ENCODE measurements around the gene KLHL29. TPM values are rescaled to one million over a fixed set of nuclear protein-coding genes. Genes with fewer than 3 reads are reported as not detected.

The KLHL29 gene
- total RNA-seq, 4 donors from 2014 or later: 2.2 to 3.3 (median 2.7) TPM

DNA sequence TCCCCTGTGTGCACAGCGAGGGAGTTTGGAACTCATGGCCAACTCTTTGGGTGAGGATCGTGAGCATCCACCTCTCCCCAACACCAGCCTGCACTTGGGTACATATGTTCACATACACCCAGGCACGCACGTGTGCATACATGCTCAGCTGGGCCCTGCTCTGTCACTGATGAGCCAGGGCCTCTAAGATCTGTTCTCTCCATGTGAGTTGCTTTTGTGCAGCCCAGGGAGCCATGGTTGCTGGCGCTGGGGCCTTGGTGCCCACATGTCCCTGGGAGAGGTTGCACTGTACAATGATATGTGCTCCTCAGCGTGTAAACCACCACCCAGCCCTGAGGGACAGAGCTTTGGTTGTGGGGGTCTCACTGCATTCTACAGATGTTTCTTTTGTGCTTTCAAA is 44.1 kb downstream of the KLHL29 start:
- Histone ChIP-seq H3K36me3 (no peaks in the 10 kb centered on the region), H3K4me1 (no peaks in the 10 kb centered on the region), H3K4me3 (replicated peaks in 1 of 3) (no peak overlapping the region), H3K27ac (no peak overlapping the region), H3K9me3 (no peaks in the 10 kb centered on the region), H3K27me3 (no peaks in the 10 kb centered on the region)
- WGBS, 2 donors: 95 to 100% methylated on average over 3 to 6 of the region's 6 CpGs
- no peak for TF ChIP-seq POLR2A (IDR thresholded peaks at IDR 0.05)
- TF ChIP-seq CTCF (IDR thresholded peaks at IDR 0.05): no peak
- intact Hi-C loops (cut with DNase I): no loop called here
- DNase-seq: no peak

DNA sequence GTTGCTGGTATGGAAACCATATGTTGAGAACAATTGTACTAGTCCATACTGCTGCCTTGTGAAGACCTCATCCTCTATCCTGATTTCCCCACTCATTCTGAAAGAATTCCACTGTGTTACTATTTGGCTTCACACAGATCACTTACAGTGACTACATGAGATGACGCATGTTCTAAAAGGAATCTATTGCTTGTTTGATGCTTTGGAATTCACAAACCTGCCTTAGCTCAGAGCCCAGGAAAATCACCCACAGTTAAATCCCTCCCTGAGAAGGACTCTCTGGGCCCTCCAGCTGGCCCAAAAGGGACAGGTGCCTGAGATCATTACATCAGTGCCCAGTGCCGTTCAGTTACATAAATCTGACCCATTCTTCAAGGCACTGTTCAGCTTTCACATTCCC is 45.3 kb downstream of the KLHL29 start:
- no peak for DNase-seq
- no peaks in the 10 kb centered on the region for H3K9me3 ChIP-seq
- 82 to 91% methylated on average over 2 of the region's 2 CpGs for WGBS, 2 donors

DNA sequence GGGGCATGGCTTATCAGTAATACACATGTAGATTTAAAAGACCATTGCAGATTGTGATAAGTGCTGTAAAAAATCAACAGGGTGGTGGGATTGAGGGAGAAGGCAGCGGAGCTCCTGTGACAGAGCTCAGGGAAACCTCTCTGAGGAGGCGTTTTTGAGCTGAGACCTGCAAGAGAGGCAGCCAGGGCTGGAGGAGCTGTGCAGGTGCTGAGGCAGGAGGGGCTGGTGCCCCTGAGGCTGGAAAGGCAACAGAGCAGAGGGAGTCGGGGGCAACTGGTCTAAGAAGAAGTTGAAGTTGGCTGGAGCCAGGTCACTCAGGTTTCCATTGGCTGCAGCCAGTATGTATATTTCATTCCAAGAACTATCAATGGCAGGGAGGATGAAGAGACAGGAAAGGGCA is 47.6 kb downstream of the KLHL29 start:
- Histone ChIP-seq H3K4me3 (replicated peaks in 1 of 3) (no peak overlapping the region), H3K9me3 (no peaks in the 10 kb centered on the region), H3K27ac (no peak overlapping the region), H3K27me3 (no peaks in the 10 kb centered on the region), H3K4me1 (no peaks in the 10 kb centered on the region), H3K36me3 (no peaks in the 10 kb centered on the region)
- no peak for DNase-seq
- intact Hi-C loops (cut with DNase I): no loop called here
- TF ChIP-seq POLR2A (IDR thresholded peaks at IDR 0.05) (no peak), CTCF (IDR thresholded peaks at IDR 0.05) (no peak)
- 64 to 72% methylated on average over 3 of the region's 3 CpGs for WGBS, 2 donors

More for the DNA sequence above, 45.3 kb downstream of the KLHL29 start:
- H3K27ac ChIP-seq: no peak overlapping the region
- TF ChIP-seq CTCF (IDR thresholded peaks at IDR 0.05) (no peak), POLR2A (IDR thresholded peaks at IDR 0.05) (no peak)
- no peaks in the 10 kb centered on the region for H3K36me3 ChIP-seq
- no peaks in the 10 kb centered on the region for H3K4me1 ChIP-seq
- intact Hi-C loops (cut with DNase I): no loop called here
- no peak overlapping the region for H3K4me3 ChIP-seq (replicated peaks in 1 of 3)
- no peaks in the 10 kb centered on the region for H3K27me3 ChIP-seq

DNA sequence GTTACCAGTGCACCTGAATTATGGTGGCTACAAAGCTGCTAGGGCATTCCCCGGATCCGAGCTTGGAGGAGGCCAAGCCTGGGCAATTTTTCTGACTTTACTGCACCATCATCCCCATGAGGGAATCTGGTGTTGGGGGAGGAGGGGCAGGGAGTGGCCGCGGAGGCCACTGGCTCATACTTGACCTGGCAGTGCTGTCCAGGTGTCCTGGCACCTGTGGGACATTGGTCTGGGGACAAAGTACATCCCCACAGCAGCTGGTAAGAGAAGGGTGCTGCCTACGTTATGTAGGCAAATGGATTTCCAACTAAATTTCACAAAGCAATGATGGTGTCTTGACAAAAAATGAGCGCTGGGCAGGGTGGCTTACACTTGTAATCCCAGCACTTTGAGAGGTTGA is 48.3 kb downstream of the KLHL29 start:
- H3K36me3 ChIP-seq: no peaks in the 10 kb centered on the region
- no peak for DNase-seq
- no peaks in the 10 kb centered on the region for H3K27me3 ChIP-seq
- no peak for TF ChIP-seq CTCF (IDR thresholded peaks at IDR 0.05)
- TF ChIP-seq POLR2A (IDR thresholded peaks at IDR 0.05): no peak
- H3K27ac ChIP-seq: no peak overlapping the region
- H3K4me1 ChIP-seq: no peaks in the 10 kb centered on the region
- no peak overlapping the region for H3K4me3 ChIP-seq (replicated peaks in 1 of 3)
- intact Hi-C loops (cut with DNase I): no loop called here
- no peaks in the 10 kb centered on the region for H3K9me3 ChIP-seq
- 94 to 95% methylated on average over 6 of the region's 6 CpGs for WGBS, 2 donors

GRCh38 chr2:23434721-23435121 is 49.7 kb downstream of the KLHL29 start:
- Histone ChIP-seq H3K36me3 (no peaks in the 10 kb centered on the region), H3K4me1 (no peaks in the 10 kb centered on the region), H3K27ac (no peak overlapping the region), H3K27me3 (no peaks in the 10 kb centered on the region), H3K4me3 (replicated peaks in 1 of 3) (no peak overlapping the region), H3K9me3 (no peaks in the 10 kb centered on the region)
- TF ChIP-seq CTCF (IDR thresholded peaks at IDR 0.05) (no peak), POLR2A (IDR thresholded peaks at IDR 0.05) (no peak)
- 73 to 83% methylated on average over 6 of the region's 6 CpGs for WGBS, 2 donors
- intact Hi-C loops (cut with DNase I): no loop called here
- DNase-seq: no peak

Measured in thyroid gland (tissue), 4 donors.